CD14-positive monocyte (primary cell): ENCODE results near the gene PPTC7. TPM values are rescaled to one million over a fixed set of nuclear protein-coding genes. Genes with fewer than 3 reads are reported as not detected.
A peak's percentile ranks its signal among the peaks of the same experiment; 100 is the strongest.

Experiments used
- DNase-seq, 3 donors: peaks; one replicate each; pipeline ENCODE4 v3.0.0-alpha.2; 2011 to 2022
- H2AFZ ChIP-seq: 2 replicates; pipeline ENCODE4 v1.6.0; 2012; ENCODE audit warnings: mild to moderate bottlenecking, low read depth, low read length, inconsistent platforms; ENCODE audit not compliant: insufficient read depth, poor library complexity, severe bottlenecking
- H3K27ac ChIP-seq, 2 donors: 1 replicate in 1 of 2; 2 replicates in 1 of 2; pipeline ENCODE4 v1.5.1; 2012 to 2013; ENCODE audit warnings: low read length in 2 of 2, control low read depth in 1 of 2, inconsistent platforms in 1 of 2, low read depth in 1 of 2, mild to moderate bottlenecking in 1 of 2
- H3K27me3 ChIP-seq, 2 donors: one replicate each; pipeline versions ENCODE4 v1.6.0 to v1.6.1; 2011 to 2013; ENCODE audit warnings: low read length in 2 of 2; ENCODE audit not compliant: control insufficient read depth in 2 of 2, insufficient read depth in 2 of 2
- H3K36me3 ChIP-seq, 2 donors: replicated peaks in 1 of 2; 1 replicate in 1 of 2; 2 replicates in 1 of 2; pipeline versions ENCODE4 v1.5.1 to v1.6.1; 2012 to 2013; ENCODE audit warnings: low read length in 2 of 2, control low read depth in 1 of 2, inconsistent platforms in 1 of 2, mild to moderate bottlenecking in 1 of 2; ENCODE audit not compliant: insufficient read depth in 2 of 2, control insufficient read depth in 1 of 2
- H3K4me1 ChIP-seq, 2 donors: 1 replicate in 1 of 2; 2 replicates in 1 of 2; pipeline versions ENCODE4 v1.5.1 to v1.6.1; 2012 to 2013; ENCODE audit warnings: low read length in 2 of 2, control low read depth in 1 of 2, inconsistent platforms in 1 of 2, mild to moderate bottlenecking in 1 of 2, moderate library complexity in 1 of 2; ENCODE audit not compliant: insufficient read depth in 2 of 2, control insufficient read depth in 1 of 2
- H3K4me2 ChIP-seq: replicated peaks from 2 replicates; pipeline ENCODE3; 2012; ENCODE audit warnings: low read length, moderate library complexity, mild to moderate bottlenecking; ENCODE audit not compliant: poor library complexity, severe bottlenecking; ENCODE audit errors: extremely low read depth
- H3K4me3 ChIP-seq, 3 experiments: fragments of 200-600 bp in 1 of 3; sonication (generic) in 1 of 3; replicated peaks in 1 of 3; 1 replicate in 2 of 3; 2 replicates in 1 of 3; pipeline ENCODE4 v1.5.1; 2011 to 2013; ENCODE audit warnings: low read length in 3 of 3, mild to moderate bottlenecking in 3 of 3, control low read depth in 2 of 3, low read depth in 2 of 3, inconsistent platforms in 1 of 3, moderate library complexity in 1 of 3
- H3K79me2 ChIP-seq: 2 replicates; pipeline ENCODE4 v1.6.0; 2012; ENCODE audit warnings: mild to moderate bottlenecking, control low read depth, inconsistent platforms, low read length, moderate library complexity; ENCODE audit not compliant: insufficient read depth
- H3K9ac ChIP-seq: 2 replicates; pipeline ENCODE4 v1.6.0; 2017; ENCODE audit warnings: low read length, mild to moderate bottlenecking; ENCODE audit not compliant: insufficient read depth, poor library complexity, severe bottlenecking
- H3K9me3 ChIP-seq, 2 donors: replicated peaks in 1 of 2; 1 replicate in 1 of 2; 2 replicates in 1 of 2; pipeline versions ENCODE4 v1.5.1 to v1.6.1; 2012 to 2013; ENCODE audit warnings: low read length in 2 of 2, control low read depth in 1 of 2; ENCODE audit not compliant: control insufficient read depth in 1 of 2, insufficient read depth in 1 of 2
- H4K20me1 ChIP-seq: 2 replicates; pipeline ENCODE4 v1.6.0; 2012; ENCODE audit warnings: mild to moderate bottlenecking, low read length, control low read depth, moderate library complexity; ENCODE audit not compliant: insufficient read depth
- H3K27ac Mint-ChIP-seq, 7 donors: one replicate each; pipeline ENCODE4 v1.8.0; 2020; ENCODE audit warnings: mild to moderate bottlenecking in 7 of 7, mixed read lengths in 7 of 7, moderate library complexity in 6 of 7, inconsistent platforms in 2 of 7
- H3K27me3 Mint-ChIP-seq, 3 donors: one replicate each; pipeline ENCODE4 v1.8.0; 2021 to 2022; ENCODE audit warnings: low read depth in 3 of 3, mild to moderate bottlenecking in 3 of 3, mixed read lengths in 3 of 3, moderate library complexity in 3 of 3, inconsistent platforms in 1 of 3
- H3K36me3 Mint-ChIP-seq, 2 donors: one replicate each; pipeline ENCODE4 v1.8.0; 2020; ENCODE audit warnings: mixed read lengths in 2 of 2, inconsistent platforms in 1 of 2, mild to moderate bottlenecking in 1 of 2
- H3K4me1 Mint-ChIP-seq: one replicate; pipeline ENCODE4 v1.8.0; 2020; ENCODE audit warnings: mild to moderate bottlenecking, mixed read lengths
- H3K4me3 Mint-ChIP-seq, 2 donors: one replicate each; pipeline ENCODE4 v1.8.0; 2020; ENCODE audit warnings: mild to moderate bottlenecking in 2 of 2, mixed read lengths in 2 of 2, moderate library complexity in 1 of 2
- H3K9me3 Mint-ChIP-seq, 7 donors: one replicate each; pipeline ENCODE4 v1.8.0; 2020 to 2022; ENCODE audit warnings: mixed read lengths in 7 of 7, mild to moderate bottlenecking in 6 of 7, moderate library complexity in 6 of 7, inconsistent platforms in 2 of 7
- WGBS: methylation state at CpG from one replicate; pipeline ENCODE4 v1.1.5; 2013; ENCODE audit warnings: missing lambda C conversion rate; ENCODE audit not compliant: insufficient coverage; 5-methylcytosine and 5-hydroxymethylcytosine counted together
- intact Hi-C, 2 donors: fragments of 100-400 bp; cut with micrococcal nuclease; formaldehyde crosslinking; loops; one replicate each; pipeline versions ENCODE4 v1.15.0 to v1.15.1; 2023
- polyA plus RNA-seq, 3 donors: library from polyadenylated mRNA; depleted of rRNA in 1 of 3; unstranded in 2 of 3; stranded (reverse) in 1 of 3; fragments of 300-500 nt in 2 of 3; fragments of >200 nt in 1 of 3; fragmentation: Illumina TruSeq in 2 of 3; gene quantifications; 1 replicate in 2 of 3; 2 replicates in 1 of 3; pipeline ENCODE4 v1.2.3, GENCODE V29; 2012 to 2021
- TF ChIP-seq, protein P1 (sequence below): fragments of 200-600 bp; IDR thresholded peaks from one replicate; pipeline ENCODE4 v1.8.0; 2022; ENCODE audit warnings: antibody characterized with exemption, mild to moderate bottlenecking

The PPTC7 gene
- polyA plus RNA-seq, 3 donors: 11.6 to 36.5 (median 15.1) TPM

DNA sequence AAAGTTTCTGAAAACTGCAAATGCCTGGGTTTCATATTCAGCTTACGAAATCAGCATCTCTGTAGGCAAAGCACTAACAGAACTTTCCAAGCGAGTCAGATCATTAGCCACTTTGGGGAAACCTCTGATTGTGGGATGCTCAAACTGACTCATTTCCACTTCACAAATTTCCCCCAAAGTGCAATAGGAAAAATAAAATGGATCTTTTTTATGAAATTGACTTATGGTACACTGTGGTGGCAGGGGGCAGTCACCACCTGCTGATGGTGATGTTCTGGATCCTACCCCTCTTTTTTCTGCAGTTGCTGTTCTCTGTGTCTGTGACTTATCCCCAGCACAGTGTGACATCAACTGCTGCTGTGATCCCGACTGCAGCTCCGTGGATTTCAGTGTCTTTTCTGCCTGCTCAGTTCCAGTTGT, 36.4 kb upstream of the PPTC7 start:
- H3K4me3 Mint-ChIP-seq: no peak overlapping the region
- peaks cover 2% of the 10 kb centered on the region for H3K4me1 Mint-ChIP-seq
- no peak overlapping the region for H3K27ac Mint-ChIP-seq
- Histone ChIP-seq H3K4me1 (peaks cover under 1 to 2% of the 10 kb centered on the region in 2 donors), H3K36me3 (no peaks in the 10 kb centered on the region), H3K9me3 (no peaks in the 10 kb centered on the region), H3K27me3 (no peaks in the 10 kb centered on the region), H3K4me2 (no peak overlapping the region), H3K4me3 (no peak overlapping the region), H4K20me1 (no peaks in the 10 kb centered on the region), H2AFZ (no peak overlapping the region), H3K9ac (no peak overlapping the region), H3K79me2 (no peaks in the 10 kb centered on the region), H3K27ac (no peak overlapping the region)
- H3K27me3 Mint-ChIP-seq: peaks cover 0 to 5% (median 3%) of the 10 kb centered on the region in 3 donors
- intact Hi-C loops: loop anchor here in 1 of 2 donors (5.0 kb wide), 1 partner anchor 117 kb away; the partner anchor contains the start of genes RAD9B and VPS29
- TF ChIP-seq, protein P1, sequence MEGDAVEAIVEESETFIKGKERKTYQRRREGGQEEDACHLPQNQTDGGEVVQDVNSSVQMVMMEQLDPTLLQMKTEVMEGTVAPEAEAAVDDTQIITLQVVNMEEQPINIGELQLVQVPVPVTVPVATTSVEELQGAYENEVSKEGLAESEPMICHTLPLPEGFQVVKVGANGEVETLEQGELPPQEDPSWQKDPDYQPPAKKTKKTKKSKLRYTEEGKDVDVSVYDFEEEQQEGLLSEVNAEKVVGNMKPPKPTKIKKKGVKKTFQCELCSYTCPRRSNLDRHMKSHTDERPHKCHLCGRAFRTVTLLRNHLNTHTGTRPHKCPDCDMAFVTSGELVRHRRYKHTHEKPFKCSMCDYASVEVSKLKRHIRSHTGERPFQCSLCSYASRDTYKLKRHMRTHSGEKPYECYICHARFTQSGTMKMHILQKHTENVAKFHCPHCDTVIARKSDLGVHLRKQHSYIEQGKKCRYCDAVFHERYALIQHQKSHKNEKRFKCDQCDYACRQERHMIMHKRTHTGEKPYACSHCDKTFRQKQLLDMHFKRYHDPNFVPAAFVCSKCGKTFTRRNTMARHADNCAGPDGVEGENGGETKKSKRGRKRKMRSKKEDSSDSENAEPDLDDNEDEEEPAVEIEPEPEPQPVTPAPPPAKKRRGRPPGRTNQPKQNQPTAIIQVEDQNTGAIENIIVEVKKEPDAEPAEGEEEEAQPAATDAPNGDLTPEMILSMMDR: no peak
- 91% methylated on average over 2 of the region's 4 CpGs for WGBS
- peaks cover 0 to 1% (median 0%) of the 10 kb centered on the region in 7 donors for H3K9me3 Mint-ChIP-seq
- peaks cover 0 to 3% of the 10 kb centered on the region in 2 donors for H3K36me3 Mint-ChIP-seq
- peak in 1 of 3 donors; percentile 46 for DNase-seq

DNA sequence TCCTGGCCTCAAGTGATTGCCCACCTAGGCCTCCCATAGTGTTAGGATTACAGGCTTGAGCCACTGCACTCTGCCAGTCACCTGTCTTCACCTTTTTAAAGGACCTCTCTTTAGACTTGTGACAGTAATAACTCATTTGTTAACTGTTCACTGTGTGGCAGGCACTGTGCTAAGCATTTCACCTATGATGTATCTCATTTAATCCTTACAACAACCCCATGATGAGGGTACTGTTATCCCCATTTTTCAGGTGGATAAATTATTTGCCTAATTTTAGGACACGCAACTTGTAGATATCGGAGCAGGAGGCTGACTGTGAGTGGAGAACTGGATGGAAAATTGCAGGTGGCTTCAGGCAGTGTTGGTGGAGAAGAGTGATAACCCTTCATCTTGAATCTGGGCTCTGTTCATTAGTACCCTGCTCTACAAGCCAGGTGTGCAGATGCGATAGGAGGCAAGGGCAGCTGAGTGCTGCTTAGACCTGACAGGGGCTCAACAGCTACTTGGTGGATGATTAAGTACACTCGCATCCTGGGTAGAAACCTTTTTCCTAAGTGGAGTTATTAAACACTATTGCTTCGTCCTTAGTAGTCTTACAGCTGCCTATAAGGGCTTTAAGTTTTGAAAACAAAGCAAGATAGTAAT, 33.5 kb upstream of the PPTC7 start:
- intact Hi-C loops: loop anchor here in 1 of 2 donors (5.0 kb wide), 1 partner anchor 114 kb away; the partner anchor contains the start of genes RAD9B and VPS29
- H3K4me2 ChIP-seq: no peak overlapping the region
- TF ChIP-seq, protein P1: no peak
- WGBS: 94% methylated on average over 2 of the region's 5 CpGs
- no peaks in the 10 kb centered on the region for H3K27me3 ChIP-seq
- no peaks in the 10 kb centered on the region for H3K79me2 ChIP-seq
- no peaks in the 10 kb centered on the region for H3K9me3 ChIP-seq
- H4K20me1 ChIP-seq: no peaks in the 10 kb centered on the region
- DNase-seq: no peak
- no peak overlapping the region for H3K27ac ChIP-seq
- Mint-ChIP-seq H3K4me1 (peaks cover 2% of the 10 kb centered on the region), H3K27me3 (peaks cover 0 to 5% (median 3%) of the 10 kb centered on the region in 3 donors), H3K4me3 (no peak overlapping the region), H3K9me3 (no peaks in the 10 kb centered on the region), H3K27ac (no peak overlapping the region), H3K36me3 (peaks cover 0 to 3% of the 10 kb centered on the region in 2 donors)
- H3K4me3 ChIP-seq: no peak overlapping the region
- no peak overlapping the region for H2AFZ ChIP-seq
- no peak overlapping the region for H3K9ac ChIP-seq
- H3K4me1 ChIP-seq: peaks cover 12 to 16% of the 10 kb centered on the region in 2 donors
- H3K36me3 ChIP-seq: no peaks in the 10 kb centered on the region
